HAP-1 (cell line): ENCODE data around the gene SHF.
A peak's percentile ranks its signal among the peaks of the same experiment; 100 is the strongest.

Experiments
- DNase-seq, 2 experiments: peaks; one replicate each; pipeline ENCODE4 v3.0.0-alpha.2; 2016 to 2020; ENCODE audit warnings: low spot score in 2 of 2
- H3K27me3 ChIP-seq: fragments of 250-450 bp; sonication (Bioruptor Pico); 2 replicates; pipeline ENCODE4 v1.5.1; 2020; ENCODE audit warnings: low read depth, mild to moderate bottlenecking, moderate library complexity
- H3K36me3 ChIP-seq: fragments of 250-450 bp; sonication (Bioruptor Pico); replicated peaks from 2 replicates; pipeline ENCODE4 v1.5.1; 2020; ENCODE audit warnings: mild to moderate bottlenecking
- H3K4me1 ChIP-seq: fragments of 250-450 bp; sonication (Bioruptor Pico); 2 replicates; pipeline ENCODE4 v1.5.1; 2020; ENCODE audit warnings: mild to moderate bottlenecking
- H3K4me3 ChIP-seq: fragments of 250-450 bp; sonication (Bioruptor Pico); 2 replicates; pipeline ENCODE4 v1.5.1; 2020; ENCODE audit warnings: mild to moderate bottlenecking, moderate library complexity
- H3K9me3 ChIP-seq: fragments of 250-450 bp; sonication (Bioruptor Pico); 2 replicates; pipeline ENCODE4 v1.5.1; 2020; ENCODE audit warnings: mild to moderate bottlenecking, moderate library complexity
- in situ Hi-C: fragments of 300-500 bp; cut with MboI; formaldehyde crosslinking; loops from 3 replicates; pipeline ENCODE4 v1.14.3; 2020; ENCODE audit warnings: low sequenced_read_pairs, inconsistent platforms, mixed read lengths

SHF gene

DNA sequence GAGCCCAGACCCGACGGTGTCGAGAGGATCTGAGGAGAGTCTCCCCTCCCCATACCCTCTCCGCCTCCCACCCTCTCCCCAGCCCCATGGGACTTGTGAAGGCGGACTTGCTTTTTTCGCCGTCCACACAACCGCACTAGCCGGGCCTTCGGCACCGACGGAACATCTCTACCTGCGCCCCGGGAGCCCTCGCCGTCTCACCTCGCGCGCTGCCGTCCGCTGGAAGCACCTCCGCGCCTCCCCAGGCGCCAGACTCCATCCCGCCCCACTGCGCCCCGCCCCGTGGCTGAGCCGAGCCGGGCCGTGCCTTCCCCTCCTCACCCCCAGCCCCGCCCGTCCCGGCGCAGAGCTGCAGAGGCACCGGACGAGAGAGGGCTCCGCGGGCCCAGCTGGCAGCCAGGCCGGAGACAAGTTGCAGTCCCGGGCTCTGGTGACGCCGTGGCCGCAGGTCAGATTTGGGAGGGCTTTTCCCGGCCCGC, 58.1 kb downstream of the SHF start, which contains the start of the genes DUOX1 and DUOXA1:
Gene DUOX1 (plus strand): TSS at position 344 of the 479 bp plus-strand sequence. CDS start 1,973 bp downstream, outside the sequence.
Gene DUOXA1 (minus strand): TSS at position 229 of the 479 bp plus-strand sequence. CDS start 6,865 bp downstream, outside the sequence.
- no peaks in the 10 kb centered on the region for H3K4me1 ChIP-seq
- DNase-seq: no peak
- no peak within 1 kb of the TSS for H3K4me3 ChIP-seq
- 0 out of 2 replicates have a peak, but pooled peaks cover 10% of the 10 kb centered on the region for H3K27me3 ChIP-seq
- H3K9me3 ChIP-seq: no peaks in the 10 kb centered on the region
- no peaks in the 10 kb centered on the region for H3K36me3 ChIP-seq
- in situ Hi-C loops: no loop called here

- in situ Hi-C loops: no loop called here
- Histone ChIP-seq H3K4me3 (no peak overlapping the region), H3K4me1 (no peaks in the 10 kb centered on the region), H3K27me3 (peaks cover 12% of the 10 kb centered on the region; the same call in 1 of the 2 replicates), H3K36me3 (no peaks in the 10 kb centered on the region), H3K9me3 (no peaks in the 10 kb centered on the region)
- DNase-seq: no peak
Measured at GRCh38 chr15:45128971-45129639, 58.7 kb downstream of the SHF start.

GRCh38 chr15:45126535-45127158, 61.1 kb downstream of the SHF start:
- H3K9me3 ChIP-seq: no peaks in the 10 kb centered on the region
- H3K27me3 ChIP-seq: peaks cover 24% of the 10 kb centered on the region
- in situ Hi-C loops: no loop called here
- no peaks in the 10 kb centered on the region for H3K4me1 ChIP-seq
- H3K4me3 ChIP-seq: no peak overlapping the region
- peak; percentile 24 to 52 for DNase-seq
- no peaks in the 10 kb centered on the region for H3K36me3 ChIP-seq

DNA sequence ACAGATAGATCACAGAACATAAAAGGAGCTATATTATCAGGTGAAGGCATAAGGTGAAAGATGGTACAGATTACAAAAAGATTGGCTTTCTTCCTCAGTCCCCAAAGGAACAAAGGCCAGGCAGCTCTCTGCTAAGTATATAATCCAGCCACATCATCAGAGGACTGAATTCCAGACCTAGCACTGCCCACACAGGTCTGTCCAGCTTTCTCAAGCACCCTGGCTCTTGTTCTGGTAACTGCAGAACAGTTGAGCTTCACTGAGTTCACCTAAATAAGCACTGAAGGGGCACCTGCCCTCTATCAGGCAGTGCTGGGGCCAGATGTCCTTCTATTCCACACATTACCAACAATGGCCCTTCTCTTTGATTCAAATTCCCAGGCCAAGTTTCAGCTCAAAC, 64.4 kb downstream of the SHF start:
- in situ Hi-C loops: no loop called here
- H3K36me3 ChIP-seq: no peaks in the 10 kb centered on the region
- H3K27me3 ChIP-seq: peaks cover 26% of the 10 kb centered on the region
- H3K4me1 ChIP-seq: no peaks in the 10 kb centered on the region
- DNase-seq: no peak
- no peaks in the 10 kb centered on the region for H3K9me3 ChIP-seq
- no peak overlapping the region for H3K4me3 ChIP-seq

GRCh38 chr15:45122719-45123118, 65.0 kb downstream of the SHF start:
- no peak for DNase-seq
- Histone ChIP-seq H3K4me1 (peaks cover 2% of the 10 kb centered on the region), H3K9me3 (no peaks in the 10 kb centered on the region), H3K36me3 (no peaks in the 10 kb centered on the region), H3K4me3 (no peak overlapping the region), H3K27me3 (peaks cover 22% of the 10 kb centered on the region)
- in situ Hi-C loops: no loop called here

- H3K4me1 ChIP-seq: peaks cover 3% of the 10 kb centered on the region
- no peak for DNase-seq
- in situ Hi-C loops: no loop called here
- H3K27me3 ChIP-seq: peaks cover 22% of the 10 kb centered on the region
- H3K9me3 ChIP-seq: no peaks in the 10 kb centered on the region
- H3K36me3 ChIP-seq: no peaks in the 10 kb centered on the region
- H3K4me3 ChIP-seq: no peak overlapping the region
Measured at GRCh38 chr15:45121706-45122417, 65.9 kb downstream of the SHF start.

DNA sequence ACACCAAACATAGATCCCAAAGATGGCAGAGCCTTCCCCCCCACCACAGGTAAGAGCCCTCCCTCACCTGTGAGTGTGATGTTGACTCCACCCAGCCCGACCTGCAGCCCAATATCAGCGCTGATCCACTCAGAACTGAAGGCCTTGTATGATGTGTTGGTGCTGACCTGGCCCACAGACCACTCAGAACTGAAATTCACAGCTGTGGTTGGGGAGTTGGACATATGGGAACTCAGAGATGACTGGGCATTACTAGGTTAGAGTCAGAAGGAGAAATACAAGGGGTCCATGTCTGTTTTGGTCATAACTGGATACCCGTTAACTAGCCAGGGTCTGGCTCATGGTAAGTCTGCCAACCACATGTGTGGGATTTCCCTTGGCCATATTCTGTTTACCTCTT, 66.7 kb downstream of the SHF start:
- H3K27me3 ChIP-seq: peaks cover 25% of the 10 kb centered on the region
- H3K4me1 ChIP-seq: peaks cover 3% of the 10 kb centered on the region
- no peak overlapping the region for H3K4me3 ChIP-seq
- no peaks in the 10 kb centered on the region for H3K36me3 ChIP-seq
- in situ Hi-C loops: no loop called here
- H3K9me3 ChIP-seq: no peaks in the 10 kb centered on the region
- no peak for DNase-seq

GRCh38 chr15:45120081-45120972, 67.4 kb downstream of the SHF start:
- no peaks in the 10 kb centered on the region for H3K9me3 ChIP-seq
- no peak for DNase-seq
- no peak overlapping the region for H3K4me3 ChIP-seq
- H3K27me3 ChIP-seq: peaks cover 23% of the 10 kb centered on the region
- H3K36me3 ChIP-seq: no peaks in the 10 kb centered on the region
- peaks cover 3% of the 10 kb centered on the region for H3K4me1 ChIP-seq
- in situ Hi-C loops: no loop called here

DNA sequence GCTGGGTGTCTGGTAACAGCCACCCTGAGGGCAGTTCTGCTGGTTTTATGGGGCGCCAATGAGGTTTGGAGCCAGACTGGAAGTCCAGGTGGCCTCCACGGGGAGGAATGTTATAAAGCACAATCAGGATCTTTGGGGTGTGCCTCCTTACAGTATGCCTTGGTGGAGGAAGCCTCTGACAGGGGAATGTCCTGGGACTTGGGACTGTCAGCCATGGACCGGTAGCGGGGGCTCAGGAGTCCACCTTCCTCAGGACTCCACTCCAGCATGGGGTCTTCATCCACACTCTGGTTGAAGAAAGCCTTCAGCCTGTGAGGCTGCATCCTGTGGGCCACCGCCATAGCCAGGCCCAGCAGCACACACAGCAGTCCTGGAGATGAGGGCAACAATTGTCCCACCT, 68.8 kb downstream of the SHF start:
- Histone ChIP-seq H3K36me3 (no peaks in the 10 kb centered on the region), H3K4me1 (peaks cover 3% of the 10 kb centered on the region), H3K9me3 (no peaks in the 10 kb centered on the region), H3K4me3 (no peak overlapping the region), H3K27me3 (peaks cover 32% of the 10 kb centered on the region)
- in situ Hi-C loops: no loop called here
- no peak for DNase-seq

- peak; percentile 91 to 94 for DNase-seq
- peaks cover 3% of the 10 kb centered on the region for H3K4me1 ChIP-seq
- H3K9me3 ChIP-seq: no peaks in the 10 kb centered on the region
- H3K36me3 ChIP-seq: no peaks in the 10 kb centered on the region
- in situ Hi-C loops: no loop called here
- H3K4me3 ChIP-seq: no peak overlapping the region
- H3K27me3 ChIP-seq: peaks cover 33% of the 10 kb centered on the region
Measured at GRCh38 chr15:45118131-45118588, 69.6 kb downstream of the SHF start.

GRCh38 chr15:45117308-45118130, 70.2 kb downstream of the SHF start:
- in situ Hi-C loops: no loop called here
- DNase-seq: no peak
- Histone ChIP-seq H3K4me1 (peaks cover 3% of the 10 kb centered on the region), H3K9me3 (no peaks in the 10 kb centered on the region), H3K36me3 (no peaks in the 10 kb centered on the region), H3K4me3 (no peak overlapping the region), H3K27me3 (peaks cover 35% of the 10 kb centered on the region)
